ENCODE measurements around the gene ESYT3. TPM values are rescaled to one million over a fixed set of nuclear protein-coding genes. Genes with fewer than 3 reads are reported as not detected.

ESYT3 gene
- total and polyA plus RNA-seq, 2 experiments from 2014 or later = 3.5 to 8.2 TPM

- TF ChIP-seq EZH2 (IDR thresholded peaks at IDR 0.05; ENCODE audit: low read depth, unreplicated experiment) = no peak
- no peak for TF ChIP-seq CREB1 (CRISPR knock-in tag; IDR thresholded peaks at IDR 0.05; ENCODE audit: low read depth)
- no peak for TF ChIP-seq ETS1 (IDR thresholded peaks at IDR 0.05)
- TF ChIP-seq ZNF462 (CRISPR knock-in tag; IDR thresholded peaks at IDR 0.05) = no peak
- TF ChIP-seq POLR2AphosphoS5 (IDR thresholded peaks at IDR 0.05; ENCODE audit: low read depth) = no peak
- TF ChIP-seq NANOG (IDR thresholded peaks at IDR 0.05; ENCODE audit: borderline replicate concordance) = no peak
- no peak for TF ChIP-seq ZNF114 (CRISPR knock-in tag; IDR thresholded peaks at IDR 0.05)
- TF ChIP-seq EZH2phosphoT487 (IDR thresholded peaks at IDR 0.05; ENCODE audit: unreplicated experiment) = no peak
- Histone ChIP-seq H4K20me1 (replicated peaks; ENCODE audit: insufficient read depth) (no peaks in the 10 kb centered on the region), H2AFZ (no peak overlapping the region), H3K4me1 (ENCODE audit: insufficient read depth) (no peaks in the 10 kb centered on the region), H3K27me3 (ENCODE audit: insufficient read depth) (no peaks in the 10 kb centered on the region), H3K4me2 (no peak overlapping the region), H3K4me3 (no peak overlapping the region), H3F3A (replicated peaks; ENCODE audit: low read depth) (no peaks in the 10 kb centered on the region), H3K79me2 (replicated peaks; ENCODE audit: insufficient read depth) (no peaks in the 10 kb centered on the region), H3K27ac (ENCODE audit: low read depth) (no peak overlapping the region), H3K9me2 (ENCODE audit: insufficient read depth) (no peaks in the 10 kb centered on the region), H3K36me3 (ENCODE audit: insufficient read depth) (no peaks in the 10 kb centered on the region)
- Mint-ChIP-seq H3K27me3 (ENCODE audit: insufficient read depth, low read depth, poor library complexity) (peaks cover 4% of the 10 kb centered on the region), H3K27ac (no peak overlapping the region), H3K36me3 (ENCODE audit: low read depth) (peaks cover 19% of the 10 kb centered on the region), H3K4me3 (no peak overlapping the region), H3K9me3 (0 out of 3 replicates have a peak, but pooled peaks cover 6% of the 10 kb centered on the region), H3K4me1 (0 out of 3 replicates have a peak, but pooled peaks cover 3% of the 10 kb centered on the region)
- DNase-seq (ENCODE audit: low spot score) (no peak), ATAC-seq (no peak)
Observed at GRCh38 chr3:138461246-138461645, 26.8 kb downstream of the ESYT3 start.
